OCI-LY1 (cell line): Measurements from ENCODE around the gene TUBGCP2.

Experiments
- EZH2 ChIP-seq: fragments of 200-600 bp; sonication (generic), shearing (Covaris generic); IDR thresholded peaks from 2 replicates; pipeline ENCODE4 v1.8.0; 2017; ENCODE audit warnings: borderline replicate concordance, mixed run types, mild to moderate bottlenecking, antibody characterized with exemption, low read length, moderate library complexity, mixed read lengths
- TF ChIP-seq, protein P1 (sequence below): fragments of 200-600 bp; sonication (generic), shearing (Covaris generic); IDR thresholded peaks from 2 replicates; pipeline ENCODE4 v1.5.1; 2017; ENCODE audit warnings: mild to moderate bottlenecking, antibody characterized with exemption, low read length, moderate library complexity, mixed read lengths

DNA sequence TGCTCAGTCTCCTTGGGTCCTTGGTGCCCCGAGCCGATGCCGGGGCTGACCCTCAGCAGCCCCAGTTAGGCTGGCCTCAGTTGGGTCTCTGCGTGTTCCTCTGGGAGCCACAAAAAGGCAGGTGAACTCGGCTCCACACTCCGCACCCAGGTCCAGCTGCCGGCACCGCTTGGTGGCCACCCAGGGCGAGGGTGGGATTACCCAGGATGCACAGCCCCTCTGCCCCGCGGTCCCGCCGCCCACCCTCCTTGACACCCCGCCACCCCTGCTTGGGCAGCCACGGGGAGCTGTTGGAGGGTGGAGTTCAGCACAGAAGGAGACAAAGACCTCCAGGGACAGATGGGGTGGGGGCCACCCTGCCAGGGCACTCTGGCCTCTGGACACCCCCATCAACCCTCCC, 53.3 kb downstream of the TUBGCP2 start:
- TF ChIP-seq, protein P1, sequence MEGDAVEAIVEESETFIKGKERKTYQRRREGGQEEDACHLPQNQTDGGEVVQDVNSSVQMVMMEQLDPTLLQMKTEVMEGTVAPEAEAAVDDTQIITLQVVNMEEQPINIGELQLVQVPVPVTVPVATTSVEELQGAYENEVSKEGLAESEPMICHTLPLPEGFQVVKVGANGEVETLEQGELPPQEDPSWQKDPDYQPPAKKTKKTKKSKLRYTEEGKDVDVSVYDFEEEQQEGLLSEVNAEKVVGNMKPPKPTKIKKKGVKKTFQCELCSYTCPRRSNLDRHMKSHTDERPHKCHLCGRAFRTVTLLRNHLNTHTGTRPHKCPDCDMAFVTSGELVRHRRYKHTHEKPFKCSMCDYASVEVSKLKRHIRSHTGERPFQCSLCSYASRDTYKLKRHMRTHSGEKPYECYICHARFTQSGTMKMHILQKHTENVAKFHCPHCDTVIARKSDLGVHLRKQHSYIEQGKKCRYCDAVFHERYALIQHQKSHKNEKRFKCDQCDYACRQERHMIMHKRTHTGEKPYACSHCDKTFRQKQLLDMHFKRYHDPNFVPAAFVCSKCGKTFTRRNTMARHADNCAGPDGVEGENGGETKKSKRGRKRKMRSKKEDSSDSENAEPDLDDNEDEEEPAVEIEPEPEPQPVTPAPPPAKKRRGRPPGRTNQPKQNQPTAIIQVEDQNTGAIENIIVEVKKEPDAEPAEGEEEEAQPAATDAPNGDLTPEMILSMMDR: no peak
- no peak for TF ChIP-seq EZH2
